HepG2 (cell line): Measurements from ENCODE around the gene KCTD6. TPM values are rescaled to one million over a fixed set of nuclear protein-coding genes. Genes with fewer than 3 reads are reported as not detected.

ENCODE experiments used
- CEBPZ ChIP-seq: IDR thresholded peaks from 2 replicates; pipeline ENCODE4 v1.6.1; 2012; ENCODE audit warnings: low read length, improper control_type of control experiment
- CENPBD1 ChIP-seq: sonication (generic); formaldehyde crosslinking; IDR thresholded peaks from 2 replicates; pipeline ENCODE4 v1.8.0; 2022; ENCODE audit warnings: missing genetic modification reagents, low read depth, mild to moderate bottlenecking, borderline replicate concordance
- CREM ChIP-seq, 2 experiments: sonication (generic) in 1 of 2; formaldehyde crosslinking in 1 of 2; IDR thresholded peaks; 2 replicates each; pipeline versions ENCODE4 v1.4.0 to v1.6.1; 2016 to 2020; ENCODE audit warnings: antibody characterized with exemption in 1 of 2, mild to moderate bottlenecking in 1 of 2, missing genetic modification reagents in 1 of 2
- ERF ChIP-seq: IDR thresholded peaks from 2 replicates; pipeline ENCODE4 v1.6.1; 2018; ENCODE audit warnings: missing biosample characterization, missing genetic modification reagents
- FOXA1 ChIP-seq, 2 experiments: fragments of 450-650 bp in 1 of 2; sonication (generic) in 1 of 2; formaldehyde crosslinking in 1 of 2; IDR thresholded peaks; 2 replicates each; pipeline versions ENCODE4 v1.4.0 to v1.6.1; 2016 to 2020; ENCODE audit warnings: missing genetic modification reagents in 1 of 2
- NCOA5 ChIP-seq: sonication (generic); formaldehyde crosslinking; IDR thresholded peaks from 2 replicates; pipeline ENCODE4 v1.4.0; 2020; ENCODE audit warnings: missing genetic modification reagents
- NFE2L2 ChIP-seq: fragments of 150-350 bp; IDR thresholded peaks from 2 replicates; pipeline ENCODE4 v1.6.1; 2014; ENCODE audit warnings: low read length
- NR2F1 ChIP-seq, 2 experiments: fragments of 450-650 bp in 1 of 2; formaldehyde crosslinking in 1 of 2; IDR thresholded peaks; 2 replicates each; pipeline versions ENCODE4 v1.5.0 to v1.6.1; 2016 to 2020; ENCODE audit warnings: mild to moderate bottlenecking in 1 of 2, missing compliant biosample characterization in 1 of 2, missing genetic modification reagents in 1 of 2, moderate library complexity in 1 of 2
- PBX3 ChIP-seq: sonication (generic); formaldehyde crosslinking; IDR thresholded peaks from 2 replicates; pipeline ENCODE4 v1.8.1; 2023; ENCODE audit warnings: missing genetic modification reagents, inconsistent platforms, borderline replicate concordance
- SCMH1 ChIP-seq: sonication (generic); formaldehyde crosslinking; IDR thresholded peaks from 2 replicates; pipeline ENCODE4 v1.9.0; 2021; ENCODE audit warnings: missing genetic modification reagents, mild to moderate bottlenecking, borderline replicate concordance
- TBX2 ChIP-seq: sonication (generic); formaldehyde crosslinking; IDR thresholded peaks from 2 replicates; pipeline ENCODE4 v1.5.0; 2020; ENCODE audit warnings: missing genetic modification reagents, mild to moderate bottlenecking, borderline replicate concordance
- TERF1 ChIP-seq: sonication (generic); formaldehyde crosslinking; IDR thresholded peaks from 2 replicates; pipeline ENCODE4 v1.8.0; 2022; ENCODE audit warnings: mild to moderate bottlenecking, missing genetic modification reagents, moderate library complexity
- TIGD3 ChIP-seq: sonication (generic); formaldehyde crosslinking; IDR thresholded peaks from 2 replicates; pipeline ENCODE4 v1.5.1; 2020; ENCODE audit warnings: mild to moderate bottlenecking, missing genetic modification reagents, borderline replicate concordance
- ZBTB8A ChIP-seq: sonication (generic); formaldehyde crosslinking; IDR thresholded peaks from 2 replicates; pipeline ENCODE4 v1.4.0; 2020; ENCODE audit warnings: mild to moderate bottlenecking, low read depth, missing genetic modification reagents, borderline replicate concordance
- ZNF30 ChIP-seq: sonication (generic); formaldehyde crosslinking; IDR thresholded peaks from 2 replicates; pipeline ENCODE4 v1.5.0; 2020; ENCODE audit warnings: mild to moderate bottlenecking, missing genetic modification reagents
- ZNF496 ChIP-seq: sonication (generic); formaldehyde crosslinking; IDR thresholded peaks from 2 replicates; pipeline ENCODE4 v1.8.1; 2023; ENCODE audit warnings: mild to moderate bottlenecking, moderate library complexity, missing genetic modification reagents; ENCODE audit not compliant: insufficient replicate concordance
- ZNF543 ChIP-seq: sonication (generic); formaldehyde crosslinking; IDR thresholded peaks from 2 replicates; pipeline ENCODE4 v1.4.0; 2020; ENCODE audit warnings: mild to moderate bottlenecking, missing genetic modification reagents
- ZSCAN22 ChIP-seq: sonication (generic); formaldehyde crosslinking; IDR thresholded peaks from 2 replicates; pipeline ENCODE4 v1.4.0; 2020; ENCODE audit warnings: mild to moderate bottlenecking, missing genetic modification reagents
- polyA plus RNA-seq, 8 experiments: library from polyadenylated mRNA; depleted of rRNA in 3 of 8; stranded (reverse) in 7 of 8; unstranded in 1 of 8; fragments of >200 nt; fragmentation: Illumina TruSeq in 4 of 8; extraction: Trizol in 4 of 8; gene quantifications; 2 replicates each; pipeline versions ENCODE4 v1.2.1 to v1.2.3, GENCODE V29; 2011 to 2016; ENCODE audit warnings: low read depth in 4 of 8, missing spikeins in 1 of 8, mixed read lengths in 1 of 8; ENCODE audit not compliant: insufficient read depth in 1 of 8
- total RNA-seq, 5 experiments: library from RNA; depleted of rRNA; stranded (reverse); fragments of >200 nt; fragmentation: Illumina TruSeq; extraction: Trizol; gene quantifications; 2 replicates each; pipeline ENCODE4 v1.2.3, GENCODE V29; 2016; ENCODE audit warnings: low read depth in 1 of 5

The KCTD6 gene
- total and polyA plus RNA-seq, 2 of the 13 experiments (the other 11 are each of a cell fraction or from before 2014, with no cell fraction given), result 13.4 to 14.2 TPM

- TF ChIP-seq ZNF543 (CRISPR knock-in tag) (0 out of 2 replicates have a peak, but pooled peaks have one; percentile 60), CREM (IDR thresholded peaks at IDR 0.05) (no peak), CREM (CRISPR knock-in tag; IDR thresholded peaks at IDR 0.05) (no peak), NCOA5 (CRISPR knock-in tag) (0 out of 2 replicates have a peak, but pooled peaks have one; percentile 22), CEBPZ (no peak), NFE2L2 (no peak), ZNF496 (no peak), TERF1 (no peak), ZSCAN22 (no peak), NR2F1 (CRISPR knock-in tag; IDR thresholded peaks at IDR 0.05) (no peak), CENPBD1 (no peak), TBX2 (peak; percentile 83; the same call in 1 of the 2 replicates), ZNF30 (CRISPR knock-in tag) (no peak), ERF (CRISPR knock-in tag) (peak; percentile 89), SCMH1 (CRISPR knock-in tag) (no peak), PBX3 (CRISPR knock-in tag) (no peak), FOXA1 (IDR thresholded peaks at IDR 0.05) (no peak), FOXA1 (CRISPR knock-in tag; IDR thresholded peaks at IDR 0.05) (peak; percentile 86), TIGD3 (CRISPR knock-in tag) (no peak), ZBTB8A (CRISPR knock-in tag) (no peak)
Observed at GRCh38 chr3:58520403-58521335, 28.8 kb downstream of the KCTD6 start (continued).
